NCI-H2196 treated with DMSO at 0.1 percent for 48 hours (cell line): ENCODE measurements around the gene CHAT.

Experiments
- DNase-seq: peaks from one replicate; lab custom pipeline; 2025; ENCODE audit not compliant: unreplicated experiment; lab: John Stamatoyannopoulos, UW

The CHAT gene

GRCh38 chr10:49613882-49614241 lies at the start of gene CHAT:
Gene CHAT (plus strand): TSS chr10:49614037. CDS start chr10:49614190, 153 bp downstream.
- no peak for DNase-seq

GRCh38 chr10:49564461-49565009 lies 49.3 kb upstream of the CHAT start:
- no peak for DNase-seq

- no peak for DNase-seq
Observed at GRCh38 chr10:49567810-49568209, 46.0 kb upstream of the CHAT start.

GRCh38 chr10:49568235-49568634 lies 45.6 kb upstream of the CHAT start:
- no peak for DNase-seq

GRCh38 chr10:49569031-49569631 lies 44.7 kb upstream of the CHAT start:
- no peak for DNase-seq

GRCh38 chr10:49571388-49571787 lies 42.4 kb upstream of the CHAT start:
- no peak for DNase-seq

- DNase-seq = no peak
Observed at GRCh38 chr10:49572594-49573114, 41.2 kb upstream of the CHAT start.

- no peak for DNase-seq
Observed at GRCh38 chr10:49575489-49576072, 38.3 kb upstream of the CHAT start.

- no peak for DNase-seq
Observed at GRCh38 chr10:49577182-49577925, 36.5 kb upstream of the CHAT start.

- DNase-seq = no peak
Observed at GRCh38 chr10:49578392-49578791, 35.4 kb upstream of the CHAT start.

- DNase-seq = no peak
Observed at GRCh38 chr10:49579621-49580020, 34.2 kb upstream of the CHAT start.

GRCh38 chr10:49585387-49585786 lies 28.4 kb upstream of the CHAT start:
- DNase-seq = no peak

GRCh38 chr10:49587981-49588380 lies 25.9 kb upstream of the CHAT start:
- no peak for DNase-seq

- no peak for DNase-seq
Observed at GRCh38 chr10:49592726-49593563, 20.9 kb upstream of the CHAT start.

- no peak for DNase-seq
Observed at GRCh38 chr10:49593564-49593875, 20.3 kb upstream of the CHAT start.

GRCh38 chr10:49593998-49594397 lies 19.8 kb upstream of the CHAT start:
- no peak for DNase-seq

GRCh38 chr10:49594594-49594993 lies 19.2 kb upstream of the CHAT start:
- DNase-seq = peak; percentile 12

GRCh38 chr10:49595003-49595712 lies 18.7 kb upstream of the CHAT start:
- no peak for DNase-seq

- DNase-seq = no peak
Observed at GRCh38 chr10:49595713-49596492, 17.9 kb upstream of the CHAT start.

GRCh38 chr10:49596493-49596809 lies 17.4 kb upstream of the CHAT start:
- DNase-seq = no peak
